Measurements from ENCODE around the gene SPEM3. TPM values are rescaled to one million over a fixed set of nuclear protein-coding genes. Genes with fewer than 3 reads are reported as not detected.

The SPEM3 gene
- polyA plus RNA-seq (2013, experiment 1 of 2), result not detected
- not detected for polyA plus RNA-seq (2013, experiment 2 of 2)

GRCh38 chr17:7428557-7428956 is at the start of gene SPEM3:
Gene SPEM3, plus strand, starts transcription at chr17:7428857. Its CDS starts 46 bp downstream, at chr17:7428903.
- Histone ChIP-seq H3K4me1 (ENCODE audit: insufficient read depth, low read length) (no peaks in the 10 kb centered on the region), H3K27ac (ENCODE audit: low read depth, low read length) (no peak within 1 kb of the TSS), H3K9me3 (ENCODE audit: insufficient read depth, low read depth, low read length) (no peaks in the 10 kb centered on the region), H3K36me3 (ENCODE audit: insufficient read depth, low read length) (no peaks in the 10 kb centered on the region), H3K27me3 (ENCODE audit: insufficient read depth, low read length) (no peaks in the 10 kb centered on the region), H3K9ac (ENCODE audit: low read depth, low read length) (no peak within 1 kb of the TSS), H3K4me3 (ENCODE audit: low read length) (no peak within 1 kb of the TSS)
- 67% methylated on average over 5 of the region's 5 CpGs for WGBS

- no peak overlapping the region for H3K4me3 ChIP-seq (ENCODE audit: low read length)
- no peaks in the 10 kb centered on the region for H3K36me3 ChIP-seq (ENCODE audit: insufficient read depth, low read length)
- peaks cover 42% of the 10 kb centered on the region for H3K27me3 ChIP-seq (ENCODE audit: insufficient read depth, low read length)
- no peaks in the 10 kb centered on the region for H3K4me1 ChIP-seq (ENCODE audit: insufficient read depth, low read length)
- H3K9ac ChIP-seq (ENCODE audit: low read depth, low read length), result no peak overlapping the region
- H3K27ac ChIP-seq (ENCODE audit: low read depth, low read length), result no peak overlapping the region
- peaks cover 7% of the 10 kb centered on the region; the same call in 1 of the 2 replicates for H3K9me3 ChIP-seq (ENCODE audit: insufficient read depth, low read depth, low read length)
- WGBS, result 100% methylated on average over 2 of the region's 3 CpGs
Observed at GRCh38 chr17:7379134-7379533, 49.5 kb upstream of the SPEM3 start.

- H3K36me3 ChIP-seq (ENCODE audit: insufficient read depth, low read length), result no peaks in the 10 kb centered on the region
- H3K4me3 ChIP-seq (ENCODE audit: low read length), result peak overlapping the region; percentile 54
- H3K9me3 ChIP-seq (ENCODE audit: insufficient read depth, low read depth, low read length), result peaks cover 7% of the 10 kb centered on the region; the same call in 1 of the 2 replicates
- no peak overlapping the region for H3K27ac ChIP-seq (ENCODE audit: low read depth, low read length)
- peaks cover 42% of the 10 kb centered on the region for H3K27me3 ChIP-seq (ENCODE audit: insufficient read depth, low read length)
- 79% methylated on average over 7 of the region's 7 CpGs for WGBS
- peak overlapping the region; percentile 39; the same call in 1 of the 2 replicates for H3K9ac ChIP-seq (ENCODE audit: low read depth, low read length)
- no peaks in the 10 kb centered on the region for H3K4me1 ChIP-seq (ENCODE audit: insufficient read depth, low read length)
Observed at GRCh38 chr17:7380321-7380720, 48.3 kb upstream of the SPEM3 start.

GRCh38 chr17:7380855-7381683 is 47.6 kb upstream of the SPEM3 start, which contains the start of gene TNK1:
Gene TNK1, plus strand, starts transcription at chr17:7381089. Its CDS starts 1,838 bp downstream, at chr17:7382927.
- peak within 1 kb of the TSS; percentile 54 for H3K4me3 ChIP-seq (ENCODE audit: low read length)
- H3K36me3 ChIP-seq (ENCODE audit: insufficient read depth, low read length), result no peaks in the 10 kb centered on the region
- H3K27me3 ChIP-seq (ENCODE audit: insufficient read depth, low read length), result peaks cover 42% of the 10 kb centered on the region
- 4% methylated on average over 51 of the region's 52 CpGs for WGBS
- no peaks in the 10 kb centered on the region for H3K4me1 ChIP-seq (ENCODE audit: insufficient read depth, low read length)
- H3K27ac ChIP-seq (ENCODE audit: low read depth, low read length), result no peak within 1 kb of the TSS
- peaks cover 7% of the 10 kb centered on the region; the same call in 1 of the 2 replicates for H3K9me3 ChIP-seq (ENCODE audit: insufficient read depth, low read depth, low read length)
- H3K9ac ChIP-seq (ENCODE audit: low read depth, low read length), result peak within 1 kb of the TSS; percentile 39; the same call in 1 of the 2 replicates

- peaks cover 42% of the 10 kb centered on the region for H3K27me3 ChIP-seq (ENCODE audit: insufficient read depth, low read length)
- 93% methylated on average over 10 of the region's 10 CpGs for WGBS
Observed at GRCh38 chr17:7382901-7383300, 45.8 kb upstream of the SPEM3 start.

GRCh38 chr17:7383371-7383741 is 45.3 kb upstream of the SPEM3 start:
- Histone ChIP-seq H3K4me1 (ENCODE audit: insufficient read depth, low read length) (no peaks in the 10 kb centered on the region), H3K36me3 (ENCODE audit: insufficient read depth, low read length) (peaks cover 6% of the 10 kb centered on the region; the same call in 1 of the 2 replicates), H3K9me3 (ENCODE audit: insufficient read depth, low read depth, low read length) (peaks cover 7% of the 10 kb centered on the region; the same call in 1 of the 2 replicates), H3K27ac (ENCODE audit: low read depth, low read length) (no peak overlapping the region), H3K9ac (ENCODE audit: low read depth, low read length) (no peak overlapping the region), H3K27me3 (ENCODE audit: insufficient read depth, low read length) (peaks cover 42% of the 10 kb centered on the region), H3K4me3 (ENCODE audit: low read length) (peak overlapping the region; percentile 56)
- WGBS, result 88% methylated on average over 11 of the region's 11 CpGs

More at GRCh38 chr17:7382901-7383300, 45.8 kb upstream of the SPEM3 start:
- H3K4me3 ChIP-seq (ENCODE audit: low read length), result no peak overlapping the region
- H3K9ac ChIP-seq (ENCODE audit: low read depth, low read length), result no peak overlapping the region
- H3K27ac ChIP-seq (ENCODE audit: low read depth, low read length), result no peak overlapping the region
- H3K4me1 ChIP-seq (ENCODE audit: insufficient read depth, low read length), result no peaks in the 10 kb centered on the region
- H3K9me3 ChIP-seq (ENCODE audit: insufficient read depth, low read depth, low read length), result peaks cover 7% of the 10 kb centered on the region; the same call in 1 of the 2 replicates
- 0 out of 2 replicates have a peak, but pooled peaks cover 4% of the 10 kb centered on the region for H3K36me3 ChIP-seq (ENCODE audit: insufficient read depth, low read length)

- Histone ChIP-seq H3K4me1 (ENCODE audit: insufficient read depth, low read length) (no peaks in the 10 kb centered on the region), H3K27me3 (ENCODE audit: insufficient read depth, low read length) (peaks cover 42% of the 10 kb centered on the region), H3K36me3 (ENCODE audit: insufficient read depth, low read length) (peaks cover 12% of the 10 kb centered on the region; the same call in 1 of the 2 replicates), H3K27ac (ENCODE audit: low read depth, low read length) (no peak overlapping the region), H3K4me3 (ENCODE audit: low read length) (peak overlapping the region; percentile 56), H3K9me3 (ENCODE audit: insufficient read depth, low read depth, low read length) (peaks cover 7% of the 10 kb centered on the region; the same call in 1 of the 2 replicates), H3K9ac (ENCODE audit: low read depth, low read length) (peak overlapping the region; percentile 35; the same call in 1 of the 2 replicates)
- 13% methylated on average over 65 of the region's 65 CpGs for WGBS
Observed at GRCh38 chr17:7383742-7384488, 44.7 kb upstream of the SPEM3 start.

- 45% methylated on average over 23 of the region's 23 CpGs for WGBS
- H3K4me1 ChIP-seq (ENCODE audit: insufficient read depth, low read length), result no peaks in the 10 kb centered on the region
- 0 out of 2 replicates have a peak, but pooled peaks cover 1% of the 10 kb centered on the region for H3K9me3 ChIP-seq (ENCODE audit: insufficient read depth, low read depth, low read length)
- H3K27me3 ChIP-seq (ENCODE audit: insufficient read depth, low read length), result peaks cover 41% of the 10 kb centered on the region
- no peak overlapping the region for H3K27ac ChIP-seq (ENCODE audit: low read depth, low read length)
- peaks cover 19% of the 10 kb centered on the region for H3K36me3 ChIP-seq (ENCODE audit: insufficient read depth, low read length)
- peak overlapping the region; percentile 35; the same call in 1 of the 2 replicates for H3K9ac ChIP-seq (ENCODE audit: low read depth, low read length)
- H3K4me3 ChIP-seq (ENCODE audit: low read length), result peak overlapping the region; percentile 56
Observed at GRCh38 chr17:7384489-7385081, 44.1 kb upstream of the SPEM3 start.

GRCh38 chr17:7388856-7389255 is 39.8 kb upstream of the SPEM3 start:
- Histone ChIP-seq H3K9me3 (ENCODE audit: insufficient read depth, low read depth, low read length) (no peaks in the 10 kb centered on the region), H3K36me3 (ENCODE audit: insufficient read depth, low read length) (peaks cover 46% of the 10 kb centered on the region), H3K27me3 (ENCODE audit: insufficient read depth, low read length) (peaks cover under 1% of the 10 kb centered on the region), H3K9ac (ENCODE audit: low read depth, low read length) (no peak overlapping the region), H3K4me1 (ENCODE audit: insufficient read depth, low read length) (no peaks in the 10 kb centered on the region), H3K27ac (ENCODE audit: low read depth, low read length) (no peak overlapping the region), H3K4me3 (ENCODE audit: low read length) (no peak overlapping the region)
- WGBS, result 94% methylated on average over 10 of the region's 10 CpGs

- 67% methylated on average over 18 of the region's 19 CpGs for WGBS
- no peaks in the 10 kb centered on the region for H3K9me3 ChIP-seq (ENCODE audit: insufficient read depth, low read depth, low read length)
- H3K36me3 ChIP-seq (ENCODE audit: insufficient read depth, low read length), result peaks cover 46% of the 10 kb centered on the region
- no peak overlapping the region for H3K27ac ChIP-seq (ENCODE audit: low read depth, low read length)
- no peak overlapping the region for H3K9ac ChIP-seq (ENCODE audit: low read depth, low read length)
- H3K4me1 ChIP-seq (ENCODE audit: insufficient read depth, low read length), result no peaks in the 10 kb centered on the region
- no peaks in the 10 kb centered on the region for H3K27me3 ChIP-seq (ENCODE audit: insufficient read depth, low read length)
- H3K4me3 ChIP-seq (ENCODE audit: low read length), result no peak overlapping the region
Observed at GRCh38 chr17:7389924-7390910, 38.4 kb upstream of the SPEM3 start.

All from HUES64 (cell line).